ENCODE data around the gene RFX8.

GRCh38 chr2:101386599-101387150, 88.2 kb downstream of the RFX8 start:
- TF ChIP-seq CTCF (IDR thresholded peaks at IDR 0.05; ENCODE audit: borderline replicate concordance, extremely low read depth, low read length, poor library complexity, severe bottlenecking), result no peak
- TF ChIP-seq EZH2 (IDR thresholded peaks at IDR 0.05; ENCODE audit: borderline replicate concordance, low read depth, low read length, severe bottlenecking), result no peak

Measured in DND-41 (cell line).